Activated naive CD8-positive, alpha-beta T cell treated with anti-CD3 and anti-CD28 coated beads, Interleukin-2, amount 50 U/mL, for 24 hours (primary cell): ENCODE data around the gene MED27.

Source experiments
- ATAC-seq: fragments of 150-1000 bp; cut with Tn5 transposase; one replicate; pipeline ENCODE4 v1.10.0; 2021
- DNase-seq: peaks from one replicate; pipeline ENCODE4 v3.0.0; 2021
- H3K27ac Mint-ChIP-seq: one replicate; pipeline ENCODE4 v1.8.0; 2021; ENCODE audit warnings: mild to moderate bottlenecking, mixed read lengths
- H3K27me3 Mint-ChIP-seq: one replicate; pipeline ENCODE4 v1.8.0; 2021; ENCODE audit warnings: mixed read lengths
- H3K36me3 Mint-ChIP-seq: one replicate; pipeline ENCODE4 v1.8.0; 2021; ENCODE audit warnings: low read depth, mixed read lengths
- H3K4me1 Mint-ChIP-seq: one replicate; pipeline ENCODE4 v1.8.0; 2021; ENCODE audit warnings: mixed read lengths
- H3K4me3 Mint-ChIP-seq: one replicate; pipeline ENCODE4 v1.8.0; 2021; ENCODE audit warnings: mild to moderate bottlenecking, moderate library complexity, mixed read lengths
- H3K9me3 Mint-ChIP-seq: one replicate; pipeline ENCODE4 v1.8.0; 2021; ENCODE audit warnings: mixed read lengths

Gene MED27

DNA sequence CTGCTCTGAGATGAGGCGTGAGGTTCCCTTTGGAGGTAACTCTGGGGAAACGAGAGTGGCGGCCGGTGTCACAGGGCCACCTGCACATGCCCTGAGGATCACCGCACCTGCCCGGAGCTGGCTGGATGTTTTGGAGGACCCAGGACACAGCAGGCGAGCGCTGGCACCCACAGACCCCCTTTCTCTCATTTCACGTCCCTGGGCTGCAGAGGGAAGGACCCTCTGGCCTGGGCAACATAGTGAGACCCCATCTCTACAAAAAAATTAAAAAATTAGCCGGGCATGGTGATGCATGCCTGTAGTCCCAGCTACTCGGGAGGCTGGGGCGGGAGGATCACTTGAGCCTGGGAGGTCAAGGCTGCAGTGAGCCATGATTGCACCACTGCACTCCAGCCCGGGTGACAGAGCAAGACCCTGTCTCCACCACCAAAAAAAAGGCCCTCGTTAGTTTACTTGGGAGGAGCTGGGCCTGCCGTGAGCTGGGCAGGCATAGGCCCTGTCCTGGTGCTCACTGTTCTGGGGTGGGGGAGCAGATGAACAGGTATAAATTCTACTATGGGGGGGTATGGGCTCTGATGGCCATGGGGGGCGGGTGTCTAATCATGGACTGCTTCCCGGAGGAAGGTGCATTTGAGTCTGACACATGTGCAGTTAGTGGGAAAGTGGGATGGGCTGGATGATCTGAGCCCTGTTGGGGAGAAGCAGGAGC is 242.9 kb downstream of the MED27 start:
- H3K36me3 Mint-ChIP-seq, result no peaks in the 10 kb centered on the region
- no peak overlapping the region for H3K27ac Mint-ChIP-seq
- peaks cover 7% of the 10 kb centered on the region for H3K4me1 Mint-ChIP-seq
- peaks cover 10% of the 10 kb centered on the region for H3K27me3 Mint-ChIP-seq
- no peaks in the 10 kb centered on the region for H3K9me3 Mint-ChIP-seq
- no peak overlapping the region for H3K4me3 Mint-ChIP-seq
- DNase-seq (no peak), ATAC-seq (no peak)

DNA sequence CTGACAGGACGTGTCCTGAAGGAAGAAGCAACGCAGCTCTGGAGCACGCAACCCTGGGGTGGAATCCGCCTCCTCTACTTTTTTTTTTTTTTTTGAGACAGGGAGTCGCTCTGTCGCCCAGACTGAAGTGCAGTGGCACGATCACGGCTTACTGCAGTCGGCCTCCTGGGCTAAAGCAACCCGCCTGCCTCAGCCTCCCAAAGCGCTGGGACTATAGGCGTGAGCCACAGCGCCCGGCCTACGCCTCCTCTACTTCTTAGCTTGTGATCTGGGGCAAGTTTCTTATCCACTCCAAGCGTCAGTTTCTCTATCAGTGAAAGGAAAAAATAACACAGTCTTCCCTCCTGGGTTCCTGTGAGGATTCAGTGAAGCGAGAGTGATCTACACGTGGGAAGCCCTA is 243.6 kb downstream of the MED27 start:
- Mint-ChIP-seq H3K4me3 (no peak overlapping the region), H3K27me3 (peaks cover 7% of the 10 kb centered on the region), H3K36me3 (no peaks in the 10 kb centered on the region), H3K27ac (no peak overlapping the region), H3K9me3 (no peaks in the 10 kb centered on the region), H3K4me1 (peaks cover 7% of the 10 kb centered on the region)
- no peak for DNase-seq
- no peak for ATAC-seq

DNA sequence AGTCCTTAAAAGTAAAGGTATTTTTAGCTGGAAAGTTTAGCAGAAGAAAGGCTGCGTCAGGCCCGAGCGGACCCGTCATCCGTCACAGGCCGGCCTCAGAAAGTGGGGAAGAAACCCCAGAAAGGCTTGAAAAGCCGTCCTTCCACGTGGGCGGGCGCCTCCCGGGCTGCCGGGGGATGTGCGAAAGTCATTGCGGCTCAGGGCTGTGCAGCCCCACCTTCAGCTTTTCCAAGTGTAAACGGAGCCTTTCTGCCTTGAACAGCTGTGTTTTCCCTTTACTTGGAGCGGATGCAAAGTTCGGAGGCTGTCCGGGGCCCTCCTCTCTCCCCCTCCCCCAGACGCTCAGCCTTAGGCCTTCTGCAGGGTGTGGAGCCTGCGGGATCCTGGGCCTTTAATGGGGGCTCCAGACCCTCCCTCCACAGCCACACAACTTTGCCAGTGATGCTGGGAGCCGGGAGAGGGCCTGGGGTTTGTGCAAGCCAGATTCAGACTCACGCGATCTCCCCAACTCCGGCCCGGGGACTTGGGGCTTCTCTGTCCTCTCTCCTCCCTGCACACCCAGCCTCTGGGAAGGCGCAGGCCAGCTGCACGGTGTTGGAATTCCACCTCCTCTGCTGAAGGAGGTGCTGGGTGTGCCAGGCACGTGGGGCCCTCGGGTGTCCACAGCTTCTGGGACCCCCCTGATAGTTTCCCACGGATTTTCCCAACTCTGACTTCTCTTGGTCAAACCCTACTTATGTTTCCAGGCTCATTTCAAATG is 244.3 kb downstream of the MED27 start:
- Mint-ChIP-seq H3K27ac (no peak overlapping the region), H3K4me3 (no peak overlapping the region), H3K9me3 (no peaks in the 10 kb centered on the region), H3K36me3 (no peaks in the 10 kb centered on the region), H3K4me1 (peaks cover 7% of the 10 kb centered on the region), H3K27me3 (peaks cover 7% of the 10 kb centered on the region)
- ATAC-seq (no peak), DNase-seq (no peak)

DNA sequence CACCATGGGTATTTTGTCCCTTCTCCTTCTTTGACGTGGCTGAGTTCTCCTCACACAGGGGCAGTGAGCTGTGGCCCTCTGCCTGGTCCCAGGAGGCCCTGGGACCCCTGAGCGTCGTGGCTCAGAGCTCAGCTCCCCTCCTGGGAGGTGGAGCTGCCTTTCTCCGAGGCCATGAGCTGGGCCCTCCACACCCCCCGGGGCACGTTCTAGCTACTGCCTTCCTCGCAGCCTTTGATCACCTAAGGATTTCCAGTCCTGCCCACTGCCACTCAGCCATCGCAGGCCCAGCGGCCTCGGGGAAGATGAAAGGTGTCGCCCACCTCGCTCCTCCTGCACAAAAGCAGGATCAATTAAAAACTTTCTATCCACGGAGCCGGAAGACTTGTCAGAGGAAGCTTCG is 244.9 kb downstream of the MED27 start:
- H3K36me3 Mint-ChIP-seq, result no peaks in the 10 kb centered on the region
- H3K27me3 Mint-ChIP-seq, result peaks cover 7% of the 10 kb centered on the region
- no peak for DNase-seq
- no peak for ATAC-seq
- H3K27ac Mint-ChIP-seq, result no peak overlapping the region
- H3K4me1 Mint-ChIP-seq, result peaks cover 4% of the 10 kb centered on the region
- no peak overlapping the region for H3K4me3 Mint-ChIP-seq
- H3K9me3 Mint-ChIP-seq, result no peaks in the 10 kb centered on the region

DNA sequence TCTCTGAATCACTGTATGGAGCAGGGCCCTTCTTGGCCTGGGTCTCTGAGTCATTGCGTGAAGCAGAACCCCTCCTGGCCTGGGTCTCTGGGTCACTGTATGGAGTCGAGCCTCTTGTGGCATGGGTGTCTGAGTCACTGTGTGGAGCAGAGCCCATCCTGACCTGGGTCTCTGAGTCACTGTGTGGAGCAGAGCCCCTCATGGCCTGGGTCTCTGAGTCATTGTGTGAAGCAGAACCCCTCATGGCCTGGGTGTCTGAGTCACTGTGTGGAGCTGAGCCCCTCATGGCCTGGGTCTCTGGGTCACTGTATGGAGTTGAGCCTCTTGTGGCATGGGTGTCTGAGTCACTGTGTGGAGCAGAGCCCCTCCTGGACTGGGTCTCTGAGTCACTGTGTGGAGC is 245.8 kb downstream of the MED27 start:
- Mint-ChIP-seq H3K4me3 (no peak overlapping the region), H3K9me3 (no peaks in the 10 kb centered on the region), H3K36me3 (no peaks in the 10 kb centered on the region), H3K27ac (no peak overlapping the region), H3K27me3 (peaks cover 7% of the 10 kb centered on the region), H3K4me1 (no peaks in the 10 kb centered on the region)
- no peak for DNase-seq
- ATAC-seq, result peak; percentile 66

DNA sequence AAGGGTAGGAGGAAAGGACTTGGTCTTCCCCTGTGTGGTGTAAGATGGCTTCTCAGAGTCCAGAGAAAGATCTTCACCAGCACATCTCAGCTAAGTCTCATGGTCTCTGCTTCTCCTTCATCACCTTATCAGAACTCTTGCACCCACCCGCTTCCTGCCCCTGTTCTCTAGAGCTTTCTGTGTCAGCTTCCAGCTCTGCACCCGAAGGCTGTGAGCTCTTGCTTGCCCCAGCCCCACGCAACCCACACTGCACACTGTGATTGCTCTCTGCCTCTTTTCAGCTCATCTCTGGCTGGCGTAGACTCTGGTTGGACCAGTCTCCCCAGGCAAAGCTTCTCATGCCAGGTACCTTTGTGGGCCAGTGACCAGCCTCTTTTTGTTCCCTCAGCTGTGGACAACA is 246.6 kb downstream of the MED27 start:
- no peaks in the 10 kb centered on the region for H3K9me3 Mint-ChIP-seq
- no peak overlapping the region for H3K4me3 Mint-ChIP-seq
- H3K27ac Mint-ChIP-seq, result no peak overlapping the region
- peaks cover 4% of the 10 kb centered on the region for H3K27me3 Mint-ChIP-seq
- no peaks in the 10 kb centered on the region for H3K4me1 Mint-ChIP-seq
- DNase-seq (no peak), ATAC-seq (no peak)
- H3K36me3 Mint-ChIP-seq, result no peaks in the 10 kb centered on the region

DNA sequence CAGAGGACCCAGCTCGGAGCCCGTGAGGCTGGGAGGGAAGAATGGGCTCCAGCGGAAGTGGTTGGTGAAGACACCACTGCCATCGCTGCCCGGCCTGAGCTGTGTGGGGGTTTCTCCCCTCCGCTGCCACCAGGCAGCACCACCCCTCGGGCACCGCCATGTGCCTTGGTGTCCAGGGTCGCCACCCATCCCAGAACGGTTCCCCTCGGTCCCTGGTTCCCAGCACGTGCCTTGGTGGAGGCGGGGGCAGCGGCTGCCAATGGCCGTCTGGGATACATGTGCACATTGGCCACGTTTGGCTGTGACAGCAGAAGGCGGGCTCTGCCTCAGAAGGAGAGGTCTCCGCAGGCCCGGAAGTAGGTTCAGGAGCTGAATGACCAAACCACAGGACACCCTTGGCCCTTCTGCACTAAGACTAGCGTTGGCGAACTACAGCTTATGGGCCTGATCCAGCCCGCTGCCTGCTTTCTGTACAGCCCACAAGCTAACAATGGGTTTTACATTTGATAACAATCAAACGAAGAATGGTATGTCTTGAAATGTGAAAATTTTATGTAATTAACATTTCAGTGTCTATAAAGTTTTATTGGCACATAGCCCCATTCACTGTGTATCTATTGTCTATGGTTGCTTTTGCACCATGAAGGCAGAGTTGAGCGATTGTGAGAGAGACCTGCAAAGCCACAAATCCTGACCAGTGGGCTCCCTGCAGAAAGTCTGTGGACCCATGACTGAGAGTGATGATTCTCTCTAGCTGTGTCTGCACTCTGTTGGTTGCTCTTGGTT is 248.1 kb downstream of the MED27 start:
- Mint-ChIP-seq H3K36me3 (no peaks in the 10 kb centered on the region), H3K27ac (no peak overlapping the region), H3K4me1 (no peaks in the 10 kb centered on the region), H3K27me3 (peaks cover 4% of the 10 kb centered on the region), H3K9me3 (no peaks in the 10 kb centered on the region), H3K4me3 (no peak overlapping the region)
- DNase-seq, result no peak
- ATAC-seq, result no peak

DNA sequence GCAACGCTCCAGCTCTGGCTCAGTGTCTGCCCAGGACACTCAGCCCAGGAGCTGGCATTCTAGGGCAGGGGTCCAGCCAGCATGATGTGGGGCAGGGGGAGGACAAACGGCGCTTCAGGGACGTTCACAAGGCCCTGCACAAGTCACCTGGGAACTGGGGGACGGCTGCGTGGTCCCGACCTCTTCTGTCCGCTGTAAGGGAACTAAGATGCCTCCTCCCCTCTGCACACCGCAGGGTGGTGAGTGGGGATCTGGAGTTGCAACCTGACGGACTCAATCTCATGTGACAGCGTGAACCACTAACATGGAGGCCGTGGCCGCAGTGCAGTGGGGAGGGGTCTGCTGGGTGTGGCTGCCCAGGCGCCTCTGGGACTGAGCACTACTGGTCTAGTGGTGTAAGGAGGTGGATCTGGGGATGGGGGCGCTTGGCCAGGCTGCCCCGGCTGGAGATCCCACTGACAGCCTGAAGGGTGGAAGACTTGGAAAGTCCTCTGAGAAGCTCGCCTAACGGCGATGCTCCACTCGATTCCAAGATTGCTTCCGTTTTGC is 251.8 kb downstream of the MED27 start:
- H3K36me3 Mint-ChIP-seq, result no peaks in the 10 kb centered on the region
- ATAC-seq (no peak), DNase-seq (no peak)
- no peaks in the 10 kb centered on the region for H3K9me3 Mint-ChIP-seq
- no peak overlapping the region for H3K4me3 Mint-ChIP-seq
- peaks cover 19% of the 10 kb centered on the region for H3K27me3 Mint-ChIP-seq
- H3K27ac Mint-ChIP-seq, result no peak overlapping the region
- no peaks in the 10 kb centered on the region for H3K4me1 Mint-ChIP-seq

DNA sequence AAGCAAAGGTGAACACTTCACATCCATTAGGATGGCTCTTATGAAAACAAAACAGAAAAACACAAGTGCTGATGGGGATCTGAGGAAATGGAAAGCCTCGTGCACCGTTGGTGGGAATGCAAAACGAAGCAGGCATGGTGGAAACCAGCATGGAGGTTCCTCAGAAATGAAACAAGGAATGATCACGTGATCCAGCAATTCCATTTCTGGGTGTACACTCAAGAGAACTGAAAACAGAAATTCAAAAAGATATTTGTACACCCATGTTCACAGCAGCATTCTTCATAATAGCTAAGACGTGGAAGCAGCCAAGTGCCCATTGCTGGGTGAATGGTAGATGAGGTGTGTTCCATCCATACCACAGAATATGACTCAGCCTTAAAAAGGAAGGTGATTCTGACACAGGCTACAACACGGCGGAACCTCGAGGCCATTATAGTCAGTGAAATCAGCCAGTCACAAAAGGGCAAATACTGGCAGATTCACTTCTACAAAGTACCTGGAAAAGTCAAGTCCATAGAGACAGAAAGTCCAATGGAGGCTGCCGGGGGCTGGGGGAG is 252.6 kb downstream of the MED27 start:
- Mint-ChIP-seq H3K9me3 (no peaks in the 10 kb centered on the region), H3K36me3 (no peaks in the 10 kb centered on the region), H3K27me3 (peaks cover 19% of the 10 kb centered on the region), H3K4me1 (no peaks in the 10 kb centered on the region), H3K4me3 (no peak overlapping the region), H3K27ac (no peak overlapping the region)
- DNase-seq (no peak), ATAC-seq (no peak)

DNA sequence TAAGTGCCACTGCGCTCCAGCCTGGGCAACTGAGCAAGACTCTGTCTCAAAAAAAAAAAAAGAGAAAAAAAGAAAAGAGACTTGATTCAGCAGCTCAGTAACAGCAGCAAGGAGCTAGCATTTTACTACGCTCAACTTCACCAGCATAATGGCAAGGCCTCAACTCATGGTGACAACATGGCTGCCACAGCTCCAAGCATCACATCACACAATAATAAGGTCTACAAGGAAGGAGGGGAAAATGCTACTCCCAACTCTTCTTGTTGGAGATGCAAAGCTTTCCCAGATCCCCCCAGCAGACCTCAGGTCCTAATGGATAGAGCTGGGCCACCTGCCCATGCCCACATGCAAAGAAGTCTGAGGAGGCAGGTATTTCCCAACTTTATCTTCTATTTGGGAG is 253.6 kb downstream of the MED27 start:
- Mint-ChIP-seq H3K9me3 (no peaks in the 10 kb centered on the region), H3K27ac (no peak overlapping the region)

DNA sequence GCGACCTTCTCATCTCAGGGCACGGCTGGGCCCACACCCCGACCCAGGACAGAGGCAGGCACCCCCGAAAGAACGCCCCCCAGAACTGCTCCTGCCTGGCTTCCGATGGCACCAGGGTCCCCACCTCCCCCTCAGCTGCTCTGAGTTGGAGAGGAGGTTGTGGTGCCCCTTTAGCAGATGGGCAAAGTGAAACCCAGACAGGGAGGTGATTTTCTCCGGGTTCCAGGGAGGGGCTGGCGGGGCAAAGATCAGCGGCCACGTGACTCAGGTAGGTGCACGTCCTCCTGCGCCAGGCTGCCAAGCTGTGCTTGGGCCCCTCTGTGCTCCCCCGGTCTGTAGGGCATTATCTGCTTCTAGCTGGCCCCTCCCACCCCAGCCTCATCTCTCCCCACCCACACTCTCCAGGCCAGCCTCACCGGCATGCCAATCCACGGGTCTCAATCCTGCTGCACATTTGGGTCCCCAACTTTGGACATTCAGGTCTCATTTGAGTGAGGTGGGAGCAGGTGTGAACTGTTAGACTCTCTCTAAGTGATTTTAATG is 254.6 kb downstream of the MED27 start:
- no peak overlapping the region for H3K4me3 Mint-ChIP-seq
- H3K9me3 Mint-ChIP-seq, result no peaks in the 10 kb centered on the region
- no peaks in the 10 kb centered on the region for H3K4me1 Mint-ChIP-seq
- DNase-seq (no peak), ATAC-seq (no peak)
- H3K27ac Mint-ChIP-seq, result no peak overlapping the region
- H3K27me3 Mint-ChIP-seq, result peaks cover 21% of the 10 kb centered on the region
- H3K36me3 Mint-ChIP-seq, result no peaks in the 10 kb centered on the region

More for the DNA sequence above, 253.6 kb downstream of the MED27 start:
- Mint-ChIP-seq H3K27me3 (peaks cover 19% of the 10 kb centered on the region), H3K36me3 (no peaks in the 10 kb centered on the region), H3K4me1 (no peaks in the 10 kb centered on the region), H3K4me3 (no peak overlapping the region)
- ATAC-seq, result no peak
- no peak for DNase-seq

DNA sequence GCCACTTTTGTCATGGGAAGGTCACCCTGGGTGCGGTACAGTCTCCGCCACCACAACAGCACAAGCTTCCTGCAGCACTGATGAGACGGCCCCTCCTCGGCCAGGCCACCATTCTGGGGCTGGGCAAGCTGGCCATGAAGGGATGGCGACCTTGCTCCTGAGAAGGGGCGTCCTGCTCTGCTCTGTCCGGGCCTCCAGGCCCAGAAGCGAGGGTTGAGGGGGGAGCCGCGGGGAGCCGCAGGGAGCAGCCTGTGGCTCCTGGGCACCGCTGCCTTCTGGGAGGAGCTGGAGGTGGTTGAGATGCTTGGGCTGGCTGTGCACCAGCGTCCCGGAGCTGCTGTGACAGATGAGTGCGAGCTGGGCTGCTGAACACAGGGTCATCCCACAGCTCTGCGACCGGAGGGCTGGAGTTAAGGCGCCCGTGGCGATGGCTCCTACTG is 255.5 kb downstream of the MED27 start:
- Mint-ChIP-seq H3K4me3 (no peak overlapping the region), H3K9me3 (no peaks in the 10 kb centered on the region), H3K36me3 (no peaks in the 10 kb centered on the region), H3K27ac (no peak overlapping the region), H3K27me3 (peaks cover 28% of the 10 kb centered on the region), H3K4me1 (no peaks in the 10 kb centered on the region)
- DNase-seq, result no peak
- no peak for ATAC-seq

DNA sequence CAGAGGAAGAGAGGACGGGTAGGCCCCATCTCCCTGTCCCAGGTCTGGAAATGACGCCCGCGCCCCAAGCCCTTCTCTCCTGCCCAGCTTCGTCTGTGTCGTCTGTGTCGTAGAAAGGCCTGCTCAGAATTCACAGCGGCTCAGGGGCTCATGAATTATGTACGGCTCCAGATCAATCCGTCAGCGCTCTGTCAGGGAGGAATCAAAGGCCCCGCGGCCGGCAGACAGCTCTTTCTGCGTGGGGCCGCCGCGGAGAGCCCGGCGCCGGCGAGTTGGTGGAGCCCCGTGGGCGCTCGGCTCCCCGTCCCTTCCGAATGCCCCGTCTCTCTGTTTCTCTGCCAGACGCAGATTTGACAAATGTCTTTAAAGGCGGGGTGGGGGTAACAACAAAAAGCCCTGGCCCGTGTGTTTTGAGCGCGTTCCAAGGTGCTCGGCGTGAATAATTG is 255.9 kb downstream of the MED27 start:
- H3K4me3 Mint-ChIP-seq, result no peak overlapping the region
- DNase-seq (no peak), ATAC-seq (no peak)
- H3K27ac Mint-ChIP-seq, result no peak overlapping the region
- H3K4me1 Mint-ChIP-seq, result no peaks in the 10 kb centered on the region
- H3K27me3 Mint-ChIP-seq, result peaks cover 29% of the 10 kb centered on the region
- H3K9me3 Mint-ChIP-seq, result no peaks in the 10 kb centered on the region
- no peaks in the 10 kb centered on the region for H3K36me3 Mint-ChIP-seq

DNA sequence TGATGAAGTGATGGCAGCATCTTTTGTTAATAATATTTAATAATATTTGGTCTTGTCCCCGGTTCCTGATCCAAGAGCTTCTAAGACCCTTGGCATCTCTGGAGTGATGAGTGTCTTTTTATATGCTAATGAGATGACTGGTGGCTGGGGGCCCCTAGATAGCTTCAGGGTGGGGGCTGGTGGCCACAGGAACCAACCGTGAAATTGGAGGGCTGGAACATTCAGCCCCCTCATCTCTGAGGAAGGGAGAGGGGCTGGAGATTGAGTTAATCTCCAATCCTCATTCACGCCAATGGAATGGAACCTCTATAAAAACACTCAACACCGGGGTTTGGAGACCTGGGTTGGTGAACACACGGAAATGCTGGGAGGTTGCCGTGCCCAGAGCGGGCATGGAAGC is 261.6 kb downstream of the MED27 start:
- no peaks in the 10 kb centered on the region for H3K9me3 Mint-ChIP-seq
- no peak for ATAC-seq
- H3K36me3 Mint-ChIP-seq, result no peaks in the 10 kb centered on the region
- H3K4me3 Mint-ChIP-seq, result no peak overlapping the region
- peaks cover 23% of the 10 kb centered on the region for H3K27me3 Mint-ChIP-seq
- H3K27ac Mint-ChIP-seq, result no peak overlapping the region
- no peaks in the 10 kb centered on the region for H3K4me1 Mint-ChIP-seq
- DNase-seq, result no peak
